HK-2 (cell line): ENCODE results near the gene NME7.
"Not testable (repeated sequence)": the region's sequence is repeated elsewhere in the genome, so short reads cannot be mapped to it uniquely, and the experiment has no call there.

Experiments used
- DNase-seq: peaks from one replicate; pipeline ENCODE4 v3.0.0-alpha.2; 2018; ENCODE audit not compliant: unreplicated experiment

The NME7 gene

GRCh38 chr1:169234780-169235179 lies 132.8 kb downstream of the NME7 start:
- no peak for DNase-seq

- DNase-seq: no peak
These were observed 150.0 kb downstream of the NME7 start for GRCh38 chr1:169217636-169218035.

- no peak for DNase-seq
These were observed 153.0 kb downstream of the NME7 start for GRCh38 chr1:169214598-169214997.

GRCh38 chr1:169212088-169212487 lies 155.5 kb downstream of the NME7 start:
- no peak for DNase-seq

GRCh38 chr1:169207797-169208520 lies 159.6 kb downstream of the NME7 start:
- DNase-seq: no peak

- no peak for DNase-seq
These were observed 163.4 kb downstream of the NME7 start for GRCh38 chr1:169204157-169204556.

GRCh38 chr1:169202791-169203665 lies 164.6 kb downstream of the NME7 start:
- no peak for DNase-seq

- no peak for DNase-seq
These were observed 166.4 kb downstream of the NME7 start for GRCh38 chr1:169201084-169201619.

GRCh38 chr1:169200319-169200718 lies 167.3 kb downstream of the NME7 start:
- DNase-seq: no peak

GRCh38 chr1:169196581-169196980 lies 171.0 kb downstream of the NME7 start:
- DNase-seq: no peak

GRCh38 chr1:169196161-169196560 lies 171.4 kb downstream of the NME7 start:
- no peak for DNase-seq

GRCh38 chr1:169193191-169193850 lies 174.3 kb downstream of the NME7 start:
- no peak for DNase-seq

GRCh38 chr1:169186106-169186505 lies 181.5 kb downstream of the NME7 start:
- no peak for DNase-seq

GRCh38 chr1:169184812-169185211 lies 182.8 kb downstream of the NME7 start:
- no peak for DNase-seq

- no peak for DNase-seq
These were observed 187.4 kb downstream of the NME7 start for GRCh38 chr1:169180174-169180573.

GRCh38 chr1:169179431-169179830 lies 188.2 kb downstream of the NME7 start:
- not testable (repeated sequence) for DNase-seq

GRCh38 chr1:169175461-169175860 lies 192.1 kb downstream of the NME7 start:
- DNase-seq: no peak

GRCh38 chr1:169163059-169163458 lies 204.5 kb downstream of the NME7 start:
- no peak for DNase-seq

GRCh38 chr1:169161496-169162194 lies 206.0 kb downstream of the NME7 start:
- no peak for DNase-seq

- DNase-seq: no peak
These were observed 206.6 kb downstream of the NME7 start for GRCh38 chr1:169160845-169161495.

GRCh38 chr1:169156580-169156979 lies 211.0 kb downstream of the NME7 start:
- DNase-seq: no peak
